ENCODE data around the gene COL10A1.

The COL10A1 gene

DNA sequence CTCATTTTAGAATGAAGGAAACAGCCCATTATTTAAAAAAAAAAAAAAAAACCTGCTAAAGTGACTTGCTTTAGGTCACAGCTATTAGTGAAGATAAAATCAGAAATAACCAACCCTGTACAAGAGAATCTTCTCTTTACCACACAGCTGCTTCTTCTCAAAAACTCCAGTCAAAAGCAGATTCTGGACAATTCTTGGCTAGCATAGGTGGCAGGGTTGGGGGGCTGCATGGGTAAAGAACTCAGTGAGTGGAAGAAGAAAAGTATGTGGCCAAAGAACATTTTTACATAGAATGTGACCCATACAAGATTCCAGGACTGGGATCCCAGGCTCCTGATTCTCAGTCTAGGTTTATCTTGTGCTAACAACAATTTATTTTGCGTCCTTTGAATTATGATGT lies 55.8 kb downstream of the COL10A1 start:
- H3K4me3 ChIP-seq (ENCODE audit: low read depth, low read length, poor library complexity, severe bottlenecking): no peak overlapping the region
- TF ChIP-seq CTCF (IDR thresholded peaks at IDR 0.05; ENCODE audit: low read length): no peak
- no peak for TF ChIP-seq EZH2 (IDR thresholded peaks at IDR 0.05; ENCODE audit: borderline replicate concordance, low read length)
- no peak overlapping the region for H3K9ac ChIP-seq (ENCODE audit: low read length)
- no peaks in the 10 kb centered on the region for H3K9me3 ChIP-seq (ENCODE audit: low read length)
- no peak overlapping the region for H3K4me2 ChIP-seq (ENCODE audit: low read length)
- H4K20me1 ChIP-seq (ENCODE audit: insufficient read depth, low read length): no peaks in the 10 kb centered on the region
- H3K27ac ChIP-seq (ENCODE audit: low read depth, low read length, poor library complexity, severe bottlenecking): no peak overlapping the region
- no peaks in the 10 kb centered on the region for H3K27me3 ChIP-seq (ENCODE audit: insufficient read depth, low read length)
- H2AFZ ChIP-seq (ENCODE audit: low read length): no peak overlapping the region
- H3K9me2 ChIP-seq (ENCODE audit: low read depth, low read length): no peaks in the 10 kb centered on the region
- H3F3A ChIP-seq (ENCODE audit: insufficient read depth, low read length): no peaks in the 10 kb centered on the region
- no peaks in the 10 kb centered on the region for H3K79me2 ChIP-seq (ENCODE audit: insufficient read depth, low read length)
- no peaks in the 10 kb centered on the region for H3K4me1 ChIP-seq (ENCODE audit: insufficient read depth, low read length, severe bottlenecking)
- H3K36me3 ChIP-seq (ENCODE audit: insufficient read depth, low read length): no peaks in the 10 kb centered on the region
